NCI-H1105 treated with DMSO at 0.1 percent for 48 hours (cell line): Measurements from ENCODE around the gene NAB1.
A peak's percentile ranks its signal among the peaks of the same experiment; 100 is the strongest.

ENCODE experiments used
- DNase-seq: peaks from one replicate; lab custom pipeline; 2025; lab: John Stamatoyannopoulos, UW

Gene NAB1

GRCh38 chr2:190637903-190638618, 10.8 kb upstream of the NAB1 start:
- no peak for DNase-seq

- DNase-seq = no peak
These were observed 8.8 kb upstream of the NAB1 start for GRCh38 chr2:190640117-190640516.

GRCh38 chr2:190641469-190641868, 7.4 kb upstream of the NAB1 start:
- no peak for DNase-seq

- no peak for DNase-seq
These were observed 1.9 kb upstream of the NAB1 start for GRCh38 chr2:190646780-190647522.

- DNase-seq = peak; percentile 79
These were observed 421 bp upstream of the NAB1 start for GRCh38 chr2:190648289-190649034.

GRCh38 chr2:190649798-190650390, 1.0 kb downstream of the NAB1 start:
- DNase-seq = peak; percentile 33

GRCh38 chr2:190651413-190651812, 2.5 kb downstream of the NAB1 start:
- no peak for DNase-seq

GRCh38 chr2:190653231-190653630, 4.3 kb downstream of the NAB1 start:
- no peak for DNase-seq

- no peak for DNase-seq
These were observed 5.0 kb downstream of the NAB1 start for GRCh38 chr2:190653931-190654330.

GRCh38 chr2:190655113-190655512, 6.2 kb downstream of the NAB1 start:
- DNase-seq = peak; percentile 76

GRCh38 chr2:190655570-190655969, 6.7 kb downstream of the NAB1 start:
- DNase-seq = no peak

GRCh38 chr2:190656301-190656700, 7.4 kb downstream of the NAB1 start:
- no peak for DNase-seq

- DNase-seq = no peak
These were observed 8.8 kb downstream of the NAB1 start for GRCh38 chr2:190657474-190658255.

GRCh38 chr2:190659553-190659952, 10.7 kb downstream of the NAB1 start:
- no peak for DNase-seq

GRCh38 chr2:190662754-190663153, 13.9 kb downstream of the NAB1 start:
- no peak for DNase-seq

GRCh38 chr2:190663348-190663747, 14.5 kb downstream of the NAB1 start:
- no peak for DNase-seq

GRCh38 chr2:190663839-190664238, 15.0 kb downstream of the NAB1 start:
- DNase-seq = no peak

- no peak for DNase-seq
These were observed 15.4 kb downstream of the NAB1 start for GRCh38 chr2:190664240-190664639.

- DNase-seq = no peak
These were observed 18.0 kb downstream of the NAB1 start for GRCh38 chr2:190666895-190667294.

- DNase-seq = no peak
These were observed 20.0 kb downstream of the NAB1 start for GRCh38 chr2:190668892-190669291.

- no peak for DNase-seq
These were observed 21.5 kb downstream of the NAB1 start for GRCh38 chr2:190670182-190670946.
